NOMO-1 (cell line): ENCODE results near the gene C5orf63.
"Not testable (repeated sequence)": the region's sequence is repeated elsewhere in the genome, so short reads cannot be mapped to it uniquely, and the experiment has no call there.

Experiments
- DNase-seq, 2 experiments: peaks; one replicate each; lab custom pipeline; 2025; ENCODE audit not compliant: unreplicated experiment in 2 of 2; lab: John Stamatoyannopoulos, UW

C5orf63 gene

GRCh38 chr5:127010362-127010761 is 62.9 kb downstream of the C5orf63 start:
- no peak for DNase-seq

- DNase-seq = no peak
These were observed 63.5 kb downstream of the C5orf63 start for GRCh38 chr5:127009784-127010183.

- no peak for DNase-seq
These were observed 64.9 kb downstream of the C5orf63 start for GRCh38 chr5:127008300-127008975.

- no peak for DNase-seq
These were observed 65.8 kb downstream of the C5orf63 start for GRCh38 chr5:127007522-127007921.

GRCh38 chr5:127006744-127007143 is 66.6 kb downstream of the C5orf63 start:
- no peak for DNase-seq

- DNase-seq = not testable (repeated sequence)
These were observed 68.0 kb downstream of the C5orf63 start for GRCh38 chr5:127005282-127005681.

- DNase-seq = no peak
These were observed 68.6 kb downstream of the C5orf63 start for GRCh38 chr5:127004721-127005120.

GRCh38 chr5:127003798-127004495 is 69.4 kb downstream of the C5orf63 start:
- DNase-seq = no peak

- DNase-seq = no peak
These were observed 70.9 kb downstream of the C5orf63 start for GRCh38 chr5:127002390-127002789.

GRCh38 chr5:127001621-127002296 is 71.5 kb downstream of the C5orf63 start:
- no peak for DNase-seq
